Suprapubic skin (tissue), 4 donors: ENCODE data around the gene RASSF5.

Source experiments
- CTCF ChIP-seq, 2 donors: fragments of 200-600 bp in 1 of 2; fragments of 450-650 bp in 1 of 2; sonication (generic) in 1 of 2; IDR thresholded peaks; one replicate each; pipeline ENCODE4 v1.5.1; 2016 to 2019; ENCODE audit warnings: antibody characterized with exemption in 2 of 2, mild to moderate bottlenecking in 1 of 2, moderate library complexity in 1 of 2
- POLR2A ChIP-seq, 2 donors: fragments of 450-650 bp; IDR thresholded peaks; one replicate each; pipeline ENCODE4 v1.6.1; 2017; ENCODE audit warnings: antibody characterized with exemption in 2 of 2, mild to moderate bottlenecking in 2 of 2, moderate library complexity in 2 of 2
- POLR2AphosphoS5 ChIP-seq, 3 donors: sonication (generic); formaldehyde crosslinking; IDR thresholded peaks; one replicate each; pipeline ENCODE4 v1.6.1; 2017; ENCODE audit warnings: antibody characterized with exemption in 3 of 3

- no peak for TF ChIP-seq POLR2AphosphoS5 (IDR thresholded peaks at IDR 0.05)
- no peak for TF ChIP-seq CTCF (IDR thresholded peaks at IDR 0.05)
- TF ChIP-seq POLR2A (IDR thresholded peaks at IDR 0.05) = no peak
These were observed 43.1 kb downstream of the RASSF5 start for GRCh38 chr1:206550446-206550845.
